ENCODE results near the gene GRIN2C. TPM values are rescaled to one million over a fixed set of nuclear protein-coding genes. Genes with fewer than 3 reads are reported as not detected.

Gene GRIN2C
- total RNA-seq, 1 donor from 2014 or later: 0.12 TPM

DNA sequence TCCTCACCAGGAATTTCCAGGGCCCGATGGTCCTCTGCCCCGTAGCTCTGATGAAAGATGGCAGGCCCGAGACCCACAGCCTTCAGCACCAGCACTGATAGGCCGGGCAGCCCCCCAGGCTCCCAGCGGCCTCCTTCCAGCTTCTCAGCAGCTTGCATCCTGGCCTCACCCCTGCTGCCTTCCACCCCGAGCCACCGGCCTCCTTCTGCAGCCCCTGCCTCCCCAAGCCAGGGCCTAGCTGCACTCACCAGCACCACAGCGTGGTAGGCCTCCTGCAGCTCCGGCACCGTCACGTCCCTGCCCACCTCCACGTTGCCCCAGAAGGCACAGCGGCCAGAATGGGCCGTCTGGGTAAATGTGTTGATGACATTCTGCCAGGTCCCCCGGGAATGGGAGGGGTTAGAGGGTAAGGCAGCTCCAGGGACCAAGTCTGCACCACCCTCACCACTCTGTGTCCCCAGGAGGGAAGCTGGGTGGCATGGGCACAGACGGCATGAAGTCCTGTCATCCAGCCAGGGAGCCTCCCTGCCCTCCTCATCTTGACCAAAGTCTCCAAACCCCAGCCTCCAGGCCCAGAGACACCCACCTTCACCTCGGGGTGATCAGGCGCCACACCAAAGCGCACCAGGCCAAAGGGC, 6.6 kb upstream of the GRIN2C start:
- Mint-ChIP-seq H3K27me3 (ENCODE audit: unreplicated experiment) (peaks cover 14% of the 10 kb centered on the region), H3K27ac (ENCODE audit: unreplicated experiment) (no peak overlapping the region), H3K4me3 (ENCODE audit: unreplicated experiment) (no peak overlapping the region), H3K9me3 (ENCODE audit: unreplicated experiment) (peaks cover 3% of the 10 kb centered on the region), H3K36me3 (ENCODE audit: unreplicated experiment) (no peaks in the 10 kb centered on the region), H3K4me1 (ENCODE audit: low read depth, unreplicated experiment) (no peaks in the 10 kb centered on the region)
- TF ChIP-seq CTCF (IDR thresholded peaks at IDR 0.05; ENCODE audit: partially characterized antibody, unreplicated experiment): no peak
- no peak for DNase-seq

GRCh38 chr17:74865504-74866197, 6.0 kb upstream of the GRIN2C start:
- Mint-ChIP-seq H3K36me3 (ENCODE audit: unreplicated experiment) (no peaks in the 10 kb centered on the region), H3K27ac (ENCODE audit: unreplicated experiment) (no peak overlapping the region), H3K4me3 (ENCODE audit: unreplicated experiment) (no peak overlapping the region), H3K27me3 (ENCODE audit: unreplicated experiment) (peaks cover 15% of the 10 kb centered on the region), H3K9me3 (ENCODE audit: unreplicated experiment) (peaks cover 3% of the 10 kb centered on the region), H3K4me1 (ENCODE audit: low read depth, unreplicated experiment) (no peaks in the 10 kb centered on the region)
- no peak for TF ChIP-seq CTCF (IDR thresholded peaks at IDR 0.05; ENCODE audit: partially characterized antibody, unreplicated experiment)
- DNase-seq: no peak

DNA sequence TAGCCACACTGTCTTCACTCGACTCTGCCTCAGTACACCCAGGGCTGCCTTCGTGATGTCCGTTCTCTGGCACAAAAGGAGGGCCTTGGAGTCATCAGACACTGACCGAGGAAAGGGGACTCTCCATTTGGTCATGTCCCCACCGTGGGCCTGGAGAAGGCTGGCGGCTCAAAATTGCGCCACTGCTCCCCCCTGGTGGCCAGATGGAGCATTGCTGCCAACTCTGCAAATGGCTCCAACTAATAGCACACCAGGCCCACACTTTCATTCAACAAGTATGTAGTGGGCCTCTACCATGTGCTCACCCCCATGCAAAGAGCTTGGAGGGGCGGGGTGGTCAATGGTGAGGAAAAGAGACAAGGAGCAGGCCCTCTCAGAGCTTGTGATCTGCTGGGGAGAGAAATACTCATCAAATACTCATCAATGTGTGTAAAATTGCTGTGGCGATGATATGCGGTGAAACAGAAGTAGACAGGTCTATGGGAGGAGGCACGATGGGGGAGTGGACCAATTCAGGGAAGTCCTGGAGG, 5.2 kb upstream of the GRIN2C start:
- DNase-seq: peak; percentile 88
- H3K27me3 Mint-ChIP-seq (ENCODE audit: unreplicated experiment): peaks cover 15% of the 10 kb centered on the region
- TF ChIP-seq CTCF (IDR thresholded peaks at IDR 0.05; ENCODE audit: partially characterized antibody, unreplicated experiment): peak; percentile 98
- H3K27ac Mint-ChIP-seq (ENCODE audit: unreplicated experiment): no peak overlapping the region
- H3K9me3 Mint-ChIP-seq (ENCODE audit: unreplicated experiment): peaks cover 3% of the 10 kb centered on the region
- no peaks in the 10 kb centered on the region for H3K36me3 Mint-ChIP-seq (ENCODE audit: unreplicated experiment)
- H3K4me3 Mint-ChIP-seq (ENCODE audit: unreplicated experiment): no peak overlapping the region
- H3K4me1 Mint-ChIP-seq (ENCODE audit: low read depth, unreplicated experiment): no peaks in the 10 kb centered on the region

GRCh38 chr17:74864297-74864865, 4.7 kb upstream of the GRIN2C start:
- peaks cover 13% of the 10 kb centered on the region for H3K27me3 Mint-ChIP-seq (ENCODE audit: unreplicated experiment)
- H3K4me1 Mint-ChIP-seq (ENCODE audit: low read depth, unreplicated experiment): no peaks in the 10 kb centered on the region
- H3K36me3 Mint-ChIP-seq (ENCODE audit: unreplicated experiment): no peaks in the 10 kb centered on the region
- no peak overlapping the region for H3K4me3 Mint-ChIP-seq (ENCODE audit: unreplicated experiment)
- no peak for DNase-seq
- no peak overlapping the region for H3K27ac Mint-ChIP-seq (ENCODE audit: unreplicated experiment)
- H3K9me3 Mint-ChIP-seq (ENCODE audit: unreplicated experiment): peaks cover 3% of the 10 kb centered on the region
- TF ChIP-seq CTCF (IDR thresholded peaks at IDR 0.05; ENCODE audit: partially characterized antibody, unreplicated experiment): no peak
